Fibroblast of skin of scalp (primary cell): Measurements from ENCODE around the gene SLC17A9. TPM values are rescaled to one million over a fixed set of nuclear protein-coding genes. Genes with fewer than 3 reads are reported as not detected.

Experiments used
- DNase-seq: peaks from one replicate; pipeline ENCODE4 v3.0.0-alpha.2; 2013
- polyA plus RNA-seq, 2 experiments: library from polyadenylated mRNA; unstranded; fragments of 120-200 nt; gene quantifications; one replicate each; pipeline ENCODE4 v1.2.1, GENCODE V29; 2013; ENCODE audit not compliant: insufficient read length in 2 of 2

The SLC17A9 gene, protein sequence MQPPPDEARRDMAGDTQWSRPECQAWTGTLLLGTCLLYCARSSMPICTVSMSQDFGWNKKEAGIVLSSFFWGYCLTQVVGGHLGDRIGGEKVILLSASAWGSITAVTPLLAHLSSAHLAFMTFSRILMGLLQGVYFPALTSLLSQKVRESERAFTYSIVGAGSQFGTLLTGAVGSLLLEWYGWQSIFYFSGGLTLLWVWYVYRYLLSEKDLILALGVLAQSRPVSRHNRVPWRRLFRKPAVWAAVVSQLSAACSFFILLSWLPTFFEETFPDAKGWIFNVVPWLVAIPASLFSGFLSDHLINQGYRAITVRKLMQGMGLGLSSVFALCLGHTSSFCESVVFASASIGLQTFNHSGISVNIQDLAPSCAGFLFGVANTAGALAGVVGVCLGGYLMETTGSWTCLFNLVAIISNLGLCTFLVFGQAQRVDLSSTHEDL
- polyA plus RNA-seq (2013, experiment 1 of 2; ENCODE audit: insufficient read length) = 9.1 TPM
- polyA plus RNA-seq (2013, experiment 2 of 2; ENCODE audit: insufficient read length) = 7.9 TPM

DNA sequence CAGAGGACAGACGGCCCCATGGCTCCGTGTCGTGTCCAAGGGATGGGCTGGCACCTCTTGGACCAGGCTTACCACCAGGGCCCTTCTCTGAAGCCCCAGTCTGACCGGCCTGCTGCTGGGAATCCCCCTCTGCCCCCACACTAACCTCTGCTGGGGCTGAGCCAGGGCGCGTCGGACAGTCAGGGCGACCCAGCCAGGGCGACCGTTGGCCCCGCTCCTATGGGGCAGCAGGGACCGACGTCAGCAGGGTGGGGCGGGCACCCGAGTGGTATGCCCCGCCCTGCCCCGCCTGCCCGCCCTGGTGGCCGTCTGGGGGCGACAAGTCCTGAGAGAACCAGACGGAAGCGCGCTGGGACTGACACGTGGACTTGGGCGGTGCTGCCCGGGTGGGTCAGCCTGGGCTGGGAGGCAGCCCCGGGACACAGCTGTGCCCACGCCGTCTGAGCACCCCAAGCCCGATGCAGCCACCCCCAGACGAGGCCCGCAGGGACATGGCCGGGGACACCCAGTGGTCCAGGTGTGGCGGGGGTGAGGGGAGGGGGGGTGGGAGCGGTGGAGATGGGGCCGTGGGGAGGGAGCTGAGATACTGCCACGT, at the start of gene SLC17A9:
Gene SLC17A9, plus strand, starts transcription at position 337 of the 595 bp plus-strand sequence. Its CDS starts 122 bp downstream, at position 459.
- DNase-seq = peak; percentile 61

DNA sequence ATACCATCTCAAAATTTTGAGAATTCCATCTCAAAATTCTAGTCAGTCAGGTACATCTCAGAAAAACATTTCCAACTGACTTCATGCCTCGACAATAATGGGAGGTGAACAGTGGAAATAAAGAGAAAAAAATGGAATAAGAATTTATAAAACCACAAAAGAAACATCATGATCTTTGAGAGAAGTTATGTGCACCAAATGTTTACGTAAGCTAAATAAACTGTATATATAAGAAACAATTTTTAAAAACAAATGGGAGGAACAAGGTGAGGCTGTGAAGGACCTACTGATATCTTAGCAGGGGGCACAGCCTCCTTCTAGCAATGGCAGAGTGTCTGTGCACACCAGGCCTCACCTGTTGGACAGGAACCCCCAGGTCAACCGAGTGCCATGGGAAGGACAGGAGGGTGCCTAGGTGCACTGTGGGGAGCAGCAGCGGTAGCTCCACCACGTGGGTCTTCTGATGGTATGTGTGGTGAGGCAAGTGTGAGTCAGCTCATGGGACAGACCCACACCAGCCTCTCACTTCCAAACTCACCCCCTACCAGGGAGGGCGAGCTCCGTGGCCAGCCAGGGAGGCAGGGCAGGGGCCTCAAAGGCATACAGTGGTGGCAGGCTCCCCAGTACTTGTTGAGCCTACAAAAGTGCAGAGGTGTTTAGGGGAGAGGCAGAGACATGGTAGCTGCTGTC, 49.4 kb upstream of the SLC17A9 start:
- peak; percentile 36 for DNase-seq

DNA sequence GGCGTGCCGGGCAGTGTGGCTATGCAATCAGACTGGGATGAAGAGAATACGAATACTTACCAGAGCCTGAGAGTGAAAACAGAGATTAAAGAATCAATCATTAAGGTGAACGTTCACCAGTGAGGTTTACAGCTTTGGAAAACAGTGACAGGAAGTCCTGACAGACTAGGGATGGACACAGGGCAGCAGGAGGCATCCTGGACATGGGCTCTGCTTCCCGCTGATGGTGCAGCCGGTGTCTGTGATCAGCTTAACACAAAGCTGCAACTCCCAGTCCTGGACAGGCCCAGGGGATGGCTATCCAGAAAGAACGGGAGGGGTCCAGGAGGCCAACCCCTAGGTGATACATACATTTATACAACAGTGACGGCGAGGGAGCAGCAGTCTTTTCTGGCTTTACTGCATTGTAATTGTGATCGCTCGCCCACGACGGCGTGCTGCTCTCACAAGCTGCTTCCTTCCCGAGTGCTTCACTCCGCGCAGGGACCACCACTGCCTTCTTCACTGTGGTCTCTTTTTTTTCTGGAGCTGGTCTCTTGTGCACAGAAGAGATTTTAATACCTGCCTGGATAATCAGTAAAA, 46.9 kb upstream of the SLC17A9 start:
- no peak for DNase-seq

DNA sequence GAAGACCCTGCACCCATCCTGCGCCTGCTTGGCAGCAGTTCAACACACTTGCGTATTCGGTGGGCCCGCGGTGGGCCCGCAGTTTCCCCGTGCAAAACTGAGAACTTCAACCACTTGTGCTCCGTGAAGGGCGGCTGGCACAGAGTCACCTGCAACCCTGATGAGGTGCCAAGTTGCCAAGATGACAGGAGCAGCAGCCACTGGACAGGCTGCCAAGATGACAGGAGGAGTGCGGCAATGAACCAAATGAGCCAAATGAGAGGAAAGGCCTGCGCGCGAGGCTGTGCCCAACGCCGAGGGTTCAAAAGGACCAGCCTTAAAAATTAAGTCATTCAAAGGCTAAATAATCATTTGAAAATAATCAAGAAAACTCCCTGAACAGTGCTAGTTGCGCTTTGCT, 46.3 kb upstream of the SLC17A9 start:
- DNase-seq = no peak

DNA sequence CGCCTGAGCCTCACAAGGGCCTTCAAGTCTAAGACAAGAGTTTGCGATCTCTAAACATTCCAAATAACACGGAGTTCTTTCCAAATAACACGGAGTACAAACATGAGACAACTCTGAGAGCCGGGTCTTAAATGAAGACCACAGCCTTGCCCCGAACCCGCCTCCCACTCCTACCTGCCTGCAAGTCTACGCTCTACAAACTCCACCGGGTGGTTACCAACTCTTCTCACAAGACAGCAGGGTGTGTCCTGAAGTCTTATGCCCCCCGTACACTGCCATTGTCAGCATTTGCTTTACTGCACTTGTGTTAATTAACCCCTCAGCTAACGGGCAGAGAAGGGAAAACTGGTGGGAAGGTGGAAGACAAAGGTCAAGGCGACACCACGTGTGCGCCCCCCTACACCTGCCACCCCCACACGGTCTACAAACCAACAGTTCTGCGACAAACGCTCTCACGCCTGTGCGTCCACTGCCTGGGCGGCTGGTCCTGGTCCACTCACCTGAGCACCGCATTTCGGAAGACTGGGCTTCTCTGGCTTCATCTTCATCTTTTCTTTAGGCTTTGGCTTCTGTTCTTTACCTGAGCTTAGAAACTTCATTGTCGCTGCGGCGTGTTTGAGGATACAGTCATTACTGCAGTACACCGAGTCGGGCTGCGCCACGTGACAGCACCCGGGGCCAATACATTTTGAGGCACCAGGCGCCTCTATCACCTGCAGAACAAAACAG, 45.7 kb upstream of the SLC17A9 start:
- DNase-seq = no peak

DNA sequence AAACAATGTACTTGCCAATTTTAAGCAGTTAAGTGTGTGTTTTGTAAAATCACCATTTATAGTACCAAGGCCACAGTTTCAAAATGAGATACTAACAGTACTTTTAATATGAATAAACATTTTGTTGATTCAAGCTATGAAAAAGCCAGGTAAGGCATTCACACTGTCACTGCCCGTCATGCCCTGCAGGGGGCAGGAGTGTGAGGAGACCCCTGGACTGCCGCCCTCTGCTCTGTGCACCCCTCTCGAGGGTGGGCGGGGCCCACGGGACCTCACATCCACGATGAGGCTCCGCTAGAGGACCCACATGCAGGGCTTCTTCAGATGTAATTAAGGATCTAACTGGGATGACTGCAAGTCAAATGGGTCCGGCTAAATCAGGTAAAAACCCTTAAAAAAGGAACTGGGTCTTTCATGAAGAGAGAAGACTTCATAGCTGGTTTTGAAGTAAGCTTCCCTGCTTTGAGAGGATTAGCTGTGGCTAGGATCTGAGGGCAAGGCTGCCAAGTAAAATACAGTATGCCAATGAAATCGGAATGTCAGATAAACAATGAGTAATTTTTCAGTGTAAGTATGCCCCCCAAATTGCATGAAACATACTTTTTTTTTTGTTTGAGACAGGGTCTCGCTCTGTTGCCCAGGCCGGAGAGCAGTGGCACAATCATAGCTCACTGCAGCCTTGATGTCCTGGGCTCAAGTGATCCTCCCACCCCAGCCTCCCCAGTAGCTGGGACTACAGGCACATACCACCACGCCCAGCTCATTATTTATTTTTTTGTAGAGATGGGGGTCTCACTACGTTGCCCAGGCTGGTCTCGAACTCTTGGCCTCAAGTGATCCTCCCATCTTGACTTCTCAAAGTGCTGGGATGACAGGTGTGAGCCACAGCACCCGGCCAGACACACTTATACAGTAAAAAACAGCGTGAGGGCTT, 44.9 kb upstream of the SLC17A9 start:
- DNase-seq = peak; percentile 40

DNA sequence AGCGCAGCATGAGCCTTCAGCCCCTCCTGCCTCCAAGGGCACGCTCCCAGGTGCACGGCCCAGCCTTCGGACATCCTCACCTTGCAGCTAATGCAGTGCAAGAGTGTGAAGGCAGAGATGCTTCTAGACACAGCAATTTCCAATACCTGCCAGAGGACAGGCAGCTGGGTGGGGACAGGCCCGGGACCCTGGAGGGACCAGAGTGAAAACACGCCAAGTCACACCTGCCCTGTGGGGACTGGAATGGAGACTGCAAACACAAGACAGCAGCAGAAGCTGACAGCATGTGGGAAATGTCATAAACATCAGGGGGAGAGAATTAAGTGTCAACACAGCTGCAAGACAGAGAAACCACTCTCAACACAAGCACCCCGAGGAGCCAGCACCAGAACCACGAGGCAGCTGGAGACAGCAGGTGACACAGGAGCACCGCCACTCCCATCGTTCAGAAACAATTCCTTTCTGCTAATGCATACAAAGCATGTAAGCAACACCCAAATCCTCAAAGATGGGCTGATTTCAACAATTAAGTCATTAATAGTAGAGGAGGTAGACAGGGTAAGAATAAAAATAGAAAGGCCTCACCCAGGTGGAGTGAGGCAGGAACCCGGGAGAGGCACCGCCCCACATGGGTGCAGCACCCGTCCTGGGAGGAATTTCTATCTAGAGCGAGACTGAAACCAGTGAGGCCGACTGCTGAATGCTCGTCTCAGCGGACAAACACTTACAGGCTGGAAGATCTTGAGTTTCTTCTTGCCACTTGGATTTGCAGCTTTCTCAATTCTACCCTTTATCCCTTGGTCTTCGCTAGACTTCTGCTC, 43.3 kb upstream of the SLC17A9 start:
- no peak for DNase-seq

DNA sequence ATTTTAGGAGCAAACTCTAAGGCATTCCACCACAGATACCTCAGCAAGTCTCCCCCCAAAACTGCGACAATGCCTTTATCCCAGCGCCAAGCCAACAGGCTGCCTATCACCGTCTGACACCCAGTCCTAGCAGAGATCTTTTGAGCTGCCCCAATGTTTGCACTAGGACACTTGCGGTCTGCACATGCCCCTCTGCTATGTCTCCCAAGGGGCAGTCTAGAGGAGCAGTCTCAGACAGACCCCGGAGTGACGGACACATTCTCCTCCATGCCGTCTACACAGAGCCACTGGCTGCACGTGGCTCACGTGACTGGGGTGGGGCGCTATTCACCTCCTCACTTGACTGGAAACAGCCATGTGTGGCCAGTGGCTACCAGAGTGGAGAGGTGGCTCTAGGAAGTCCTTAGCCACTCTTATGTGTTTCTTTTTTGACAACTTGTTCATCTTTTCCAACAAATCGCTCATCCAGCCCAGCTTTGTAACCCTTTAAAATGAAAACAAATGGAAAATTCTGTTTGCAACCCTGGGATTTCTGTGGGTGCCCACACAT, 42.2 kb upstream of the SLC17A9 start:
- DNase-seq = no peak

DNA sequence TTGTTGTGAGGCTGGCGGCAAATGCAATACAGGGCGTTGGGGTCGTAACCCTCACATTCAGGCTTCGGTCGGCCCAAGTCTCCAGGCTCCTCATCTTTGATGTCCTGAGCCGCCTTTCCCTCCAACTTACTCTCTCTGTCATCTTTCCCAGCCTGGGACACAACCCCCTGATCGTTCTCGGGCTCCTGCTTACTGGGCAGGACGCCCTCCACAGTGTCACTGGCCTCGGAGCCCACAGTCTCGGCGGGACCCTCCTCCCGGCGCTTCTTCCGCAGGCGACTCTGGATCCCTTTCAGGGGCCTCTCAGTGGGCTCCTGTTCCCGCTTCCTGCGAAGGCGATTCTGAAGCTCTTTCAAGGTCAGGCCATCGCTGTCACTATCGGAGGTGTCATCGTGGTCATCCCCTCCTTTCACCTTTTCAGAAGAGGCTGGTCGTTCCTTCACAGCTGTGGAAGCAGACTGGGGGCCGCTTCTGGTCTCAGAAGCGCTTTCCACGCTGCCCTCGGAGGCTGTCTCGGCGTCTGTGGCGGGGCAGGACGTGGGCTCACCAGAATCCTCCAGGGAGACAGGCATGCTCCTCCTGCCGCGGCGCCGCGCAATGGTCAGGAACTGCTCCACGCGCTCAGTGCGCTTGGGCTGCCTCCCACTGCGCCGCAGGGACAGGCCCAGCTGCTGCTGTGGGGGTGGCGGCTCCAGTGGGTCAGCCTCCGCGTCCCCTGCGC, 41.6 kb upstream of the SLC17A9 start:
- DNase-seq = no peak

DNA sequence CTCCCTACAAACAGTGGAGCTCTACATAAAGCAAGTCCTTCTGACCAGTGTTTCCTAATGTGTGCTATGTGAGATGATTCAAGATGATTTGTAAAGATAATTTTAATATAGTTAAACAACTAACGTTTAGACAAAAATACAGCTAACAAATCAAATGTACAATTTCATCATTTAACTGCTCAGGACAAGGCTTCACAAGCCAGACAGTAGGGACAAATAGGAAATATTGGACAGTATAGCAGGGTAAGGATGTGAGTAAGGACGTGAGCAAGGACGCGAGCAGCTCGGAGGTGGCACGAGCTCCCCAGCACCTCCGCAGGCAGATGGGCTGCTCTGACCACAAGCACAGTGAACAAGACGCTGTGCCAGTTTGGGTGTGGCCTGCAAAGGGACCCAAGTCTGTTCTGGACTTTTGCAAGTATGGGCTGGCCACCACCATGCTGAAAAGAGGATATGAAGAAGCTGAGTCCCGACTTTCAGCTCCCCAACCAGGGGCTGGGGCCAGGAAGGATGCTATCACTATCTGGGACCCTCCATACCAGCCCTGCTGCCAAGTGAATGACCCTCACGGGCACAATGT, 40.7 kb upstream of the SLC17A9 start:
- DNase-seq = no peak

DNA sequence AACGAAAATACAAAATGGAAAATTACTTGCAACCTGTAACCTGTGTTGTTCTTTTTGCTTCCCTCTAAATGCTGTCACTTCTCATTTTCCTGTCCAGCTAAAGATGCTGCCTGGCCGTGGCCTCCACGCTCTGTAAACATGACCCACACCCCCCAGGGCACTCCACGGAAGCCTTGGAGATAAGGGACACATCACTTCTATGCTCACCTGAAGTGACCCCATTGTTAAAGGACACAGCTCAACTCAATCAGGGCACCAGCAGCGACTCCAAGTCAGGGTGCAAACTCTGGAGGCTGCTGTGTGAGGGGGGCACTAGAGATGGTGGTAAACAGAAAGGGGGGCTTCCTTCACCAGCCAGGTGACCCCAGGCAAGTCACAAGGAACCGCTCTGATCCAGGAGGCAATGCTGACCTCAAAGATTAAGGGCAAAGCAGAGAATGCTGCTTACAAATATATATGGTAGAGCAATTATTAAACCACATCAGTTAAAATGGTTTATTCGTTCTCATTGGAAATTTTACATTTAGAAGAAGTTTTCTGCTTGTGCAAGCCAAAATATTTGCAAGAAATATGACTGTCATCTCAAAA, 39.4 kb upstream of the SLC17A9 start:
- no peak for DNase-seq

DNA sequence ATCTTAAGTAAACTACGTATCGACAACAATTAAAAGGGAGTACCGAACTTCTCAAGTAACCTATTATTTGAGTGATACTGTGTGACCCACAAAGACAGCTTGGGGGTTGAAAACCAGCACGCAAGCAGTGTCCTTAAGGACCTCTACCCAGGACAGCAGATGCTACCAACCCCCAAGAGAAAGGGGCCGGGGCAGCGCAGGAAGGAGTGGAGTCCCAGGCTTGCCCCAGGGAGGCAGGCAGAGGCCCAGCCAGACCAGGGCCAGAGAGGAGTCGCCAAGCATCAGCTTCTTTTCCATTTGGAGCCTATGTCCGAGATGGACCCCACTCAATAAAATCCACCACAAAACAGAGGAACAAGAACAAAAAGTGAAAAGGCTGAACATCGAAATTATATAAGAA, 38.1 kb upstream of the SLC17A9 start:
- no peak for DNase-seq

DNA sequence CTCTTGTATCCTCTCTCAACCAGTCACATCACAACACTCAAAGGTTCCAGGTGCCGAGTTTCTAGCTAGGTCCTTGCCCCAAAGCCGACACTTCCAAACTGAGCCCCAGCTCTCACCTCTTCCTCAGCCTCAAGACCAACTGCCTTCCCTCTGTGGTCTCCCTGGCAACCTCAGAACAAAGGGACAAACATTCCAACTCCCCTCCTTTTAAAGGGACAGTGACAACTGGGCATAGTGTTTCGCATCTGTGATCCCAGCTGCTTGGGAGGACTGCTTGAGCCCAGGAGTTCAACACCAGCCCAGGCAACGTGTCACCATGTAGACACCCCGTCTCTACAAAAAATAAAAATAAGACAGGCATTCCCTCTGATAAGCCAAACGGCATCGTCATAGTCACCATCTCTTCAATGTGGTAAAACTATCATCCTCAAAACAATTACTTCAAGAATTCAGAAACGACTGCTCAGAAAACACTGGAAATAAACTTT, 37.5 kb upstream of the SLC17A9 start:
- DNase-seq = peak; percentile 20

DNA sequence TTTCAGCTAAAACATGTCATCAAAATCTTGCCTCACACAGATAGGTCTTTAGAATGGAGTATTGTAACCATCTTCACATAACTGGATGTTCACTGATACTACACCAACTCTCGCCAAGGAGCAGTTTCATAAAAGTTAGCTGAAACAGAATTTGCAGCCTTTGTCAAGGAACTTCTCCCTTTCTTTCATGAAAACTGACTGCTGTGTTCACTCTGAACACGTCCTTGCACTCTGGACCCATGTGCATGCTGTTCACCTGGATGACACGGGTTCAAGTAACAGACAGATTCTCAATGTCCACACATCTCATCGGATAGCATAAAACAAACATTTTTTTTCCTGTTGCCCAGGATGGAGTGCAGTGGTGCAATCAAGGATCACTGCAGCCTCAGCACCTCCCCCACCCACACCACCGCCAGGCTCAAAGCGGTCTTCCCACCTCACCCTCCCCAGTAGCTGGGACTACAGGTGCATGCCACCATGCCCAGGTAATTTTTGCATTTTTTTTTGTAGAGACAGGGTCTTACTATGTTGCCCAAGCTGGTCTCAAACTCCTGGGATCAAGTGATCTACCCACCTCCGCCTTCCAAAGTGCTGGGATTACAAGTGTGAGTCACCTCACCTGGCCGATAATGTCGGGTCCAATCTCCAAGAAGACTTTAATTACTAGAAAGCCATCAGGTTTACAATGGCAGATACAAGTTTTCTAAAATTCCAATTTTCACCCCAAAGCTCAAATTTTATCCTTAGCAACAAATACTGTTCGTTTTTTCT, 35.6 kb upstream of the SLC17A9 start:
- no peak for DNase-seq

DNA sequence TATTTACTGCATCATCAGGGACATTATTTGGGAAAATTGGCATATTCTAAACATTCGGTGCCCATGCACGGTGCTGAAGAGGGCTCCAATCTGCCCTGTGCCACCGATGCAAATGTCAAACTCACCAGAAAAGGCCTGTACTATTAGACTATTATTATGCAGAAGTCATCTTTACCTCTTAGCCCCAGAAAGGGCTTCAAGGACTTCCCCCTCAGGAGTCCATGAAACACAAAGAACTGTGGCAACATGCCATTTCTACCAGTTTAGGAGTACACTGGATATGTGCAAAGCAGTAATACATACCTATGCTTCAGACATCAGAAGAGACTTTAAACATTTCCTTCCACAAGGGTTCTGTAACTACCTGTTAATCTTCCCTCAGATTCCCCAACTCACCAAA, 34.8 kb upstream of the SLC17A9 start:
- DNase-seq = no peak

DNA sequence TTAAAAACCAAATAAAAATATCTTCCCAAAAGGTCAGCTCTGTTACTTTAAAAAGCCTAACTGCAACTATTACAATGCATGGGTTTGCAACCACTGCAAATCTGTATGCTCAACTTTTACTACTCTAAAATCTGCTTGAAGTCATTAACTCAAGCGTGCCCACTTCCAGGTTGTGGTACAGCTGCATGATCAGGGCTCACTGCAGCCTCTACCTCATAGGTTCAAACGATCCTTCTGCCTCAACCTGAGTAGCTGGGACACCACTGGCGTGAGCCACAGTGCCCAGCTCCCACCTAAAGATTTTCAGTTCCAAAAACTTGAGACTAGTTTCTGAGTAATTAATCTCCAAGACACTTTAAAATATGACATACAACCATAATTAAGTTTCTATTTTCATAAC, 34.4 kb upstream of the SLC17A9 start:
- no peak for DNase-seq

DNA sequence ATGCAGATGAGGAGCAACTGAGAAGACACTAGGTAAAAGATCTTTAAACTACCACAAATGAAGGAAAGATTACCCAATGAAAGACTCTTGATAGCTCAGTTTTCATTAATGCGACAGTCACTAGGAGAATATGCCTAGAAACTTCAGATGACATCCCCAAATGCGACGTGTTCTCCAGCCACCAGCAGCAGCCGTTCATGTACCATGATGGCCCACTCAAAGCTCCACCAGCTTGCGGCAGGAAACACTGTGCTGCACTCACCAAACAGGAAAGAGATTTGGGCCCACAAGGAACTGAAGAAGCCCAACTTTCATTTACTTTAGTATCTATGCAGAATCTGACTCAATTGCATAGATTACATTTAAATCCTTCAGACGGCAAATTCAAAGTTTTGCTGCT, 33.7 kb upstream of the SLC17A9 start:
- no peak for DNase-seq
